Gastroesophageal sphincter (tissue), 3 donors: ENCODE data around the gene CTNNA1.

ENCODE experiments used
- EP300 ChIP-seq: sonication (generic); formaldehyde crosslinking; IDR thresholded peaks from one replicate; pipeline ENCODE4 v1.6.1; 2017; ENCODE audit warnings: antibody characterized with exemption, mild to moderate bottlenecking
- POLR2A ChIP-seq, 2 donors: fragments of 450-650 bp; IDR thresholded peaks; one replicate each; pipeline ENCODE4 v1.6.1; 2017; ENCODE audit warnings: antibody characterized with exemption in 2 of 2, mild to moderate bottlenecking in 2 of 2, moderate library complexity in 1 of 2
- POLR2AphosphoS5 ChIP-seq: sonication (generic); formaldehyde crosslinking; IDR thresholded peaks from one replicate; pipeline ENCODE4 v1.6.1; 2017; ENCODE audit warnings: antibody characterized with exemption
- TF ChIP-seq, protein P1 (sequence below), 4 experiments: fragments of 200-600 bp in 2 of 4; fragments of 450-650 bp in 2 of 4; sonication (generic) in 1 of 4; IDR thresholded peaks; one replicate each; pipeline ENCODE4 v1.5.1; 2017 to 2019; ENCODE audit warnings: antibody characterized with exemption in 4 of 4, mild to moderate bottlenecking in 2 of 4, moderate library complexity in 2 of 4

DNA sequence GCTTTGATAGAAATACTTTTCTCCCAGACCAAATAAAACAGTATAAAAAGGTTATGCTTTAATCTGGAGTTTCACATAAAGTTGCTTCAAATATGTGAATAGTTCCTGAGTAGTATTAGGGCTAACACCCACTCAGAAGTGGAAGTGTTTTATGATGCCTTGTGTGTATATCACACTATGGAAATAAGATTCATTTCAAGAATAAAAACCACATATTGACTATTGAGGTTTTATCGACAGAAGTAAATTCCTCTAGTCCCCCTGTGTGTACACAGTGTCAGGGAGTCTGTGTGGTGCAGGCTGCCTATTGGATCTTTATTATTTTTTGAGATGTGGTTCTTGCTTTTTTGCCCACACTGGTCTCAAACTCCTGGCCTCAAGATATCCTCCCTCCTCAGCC, 142.7 kb downstream of the CTNNA1 start:
- TF ChIP-seq, protein P1, sequence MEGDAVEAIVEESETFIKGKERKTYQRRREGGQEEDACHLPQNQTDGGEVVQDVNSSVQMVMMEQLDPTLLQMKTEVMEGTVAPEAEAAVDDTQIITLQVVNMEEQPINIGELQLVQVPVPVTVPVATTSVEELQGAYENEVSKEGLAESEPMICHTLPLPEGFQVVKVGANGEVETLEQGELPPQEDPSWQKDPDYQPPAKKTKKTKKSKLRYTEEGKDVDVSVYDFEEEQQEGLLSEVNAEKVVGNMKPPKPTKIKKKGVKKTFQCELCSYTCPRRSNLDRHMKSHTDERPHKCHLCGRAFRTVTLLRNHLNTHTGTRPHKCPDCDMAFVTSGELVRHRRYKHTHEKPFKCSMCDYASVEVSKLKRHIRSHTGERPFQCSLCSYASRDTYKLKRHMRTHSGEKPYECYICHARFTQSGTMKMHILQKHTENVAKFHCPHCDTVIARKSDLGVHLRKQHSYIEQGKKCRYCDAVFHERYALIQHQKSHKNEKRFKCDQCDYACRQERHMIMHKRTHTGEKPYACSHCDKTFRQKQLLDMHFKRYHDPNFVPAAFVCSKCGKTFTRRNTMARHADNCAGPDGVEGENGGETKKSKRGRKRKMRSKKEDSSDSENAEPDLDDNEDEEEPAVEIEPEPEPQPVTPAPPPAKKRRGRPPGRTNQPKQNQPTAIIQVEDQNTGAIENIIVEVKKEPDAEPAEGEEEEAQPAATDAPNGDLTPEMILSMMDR (IDR thresholded peaks at IDR 0.05) = no peak
- TF ChIP-seq POLR2A (IDR thresholded peaks at IDR 0.05) (no peak), POLR2AphosphoS5 (no peak), EP300 (no peak)
